MCF 10A (cell line): ENCODE results near the gene CACNA1C. TPM values are rescaled to one million over a fixed set of nuclear protein-coding genes. Genes with fewer than 3 reads are reported as not detected.

ENCODE experiments used
- BruUV-seq: library from RNA; stranded (reverse); fragments of 400-500 nt; replicated peaks from 2 replicates; lab custom pipeline; 2021; lab: Mats Ljungman, UMichigan
- CTCF ChIA-PET: fragments of 300-600 bp; sonication (Branson Sonifier 250); formaldehyde crosslinking; extraction: SDS; loops from one replicate; lab custom pipeline; 2021; ENCODE audit warnings: antibody characterized with exemption, inconsistent platforms; lab: Yijun Ruan, JAX
- POLR2A ChIA-PET: fragments of 300-600, 350-650 bp; sonication (Branson Sonifier 250); formaldehyde crosslinking; extraction: SDS; loops from one replicate; lab custom pipeline; 2020; ENCODE audit warnings: antibody characterized with exemption, inconsistent platforms; lab: Yijun Ruan, JAX
- DNase-seq: peaks from one replicate; pipeline ENCODE4 v3.0.0-alpha.2; 2018; ENCODE audit not compliant: unreplicated experiment
- H3K27ac Mint-ChIP-seq: one replicate; pipeline ENCODE4 v1.8.0; 2022; ENCODE audit warnings: mild to moderate bottlenecking, low read depth, mixed read lengths; ENCODE audit not compliant: unreplicated experiment
- H3K27me3 Mint-ChIP-seq: one replicate; pipeline ENCODE4 v1.8.0; 2022; ENCODE audit warnings: mixed read lengths; ENCODE audit not compliant: insufficient read depth, unreplicated experiment
- H3K36me3 Mint-ChIP-seq: one replicate; pipeline ENCODE4 v1.8.0; 2022; ENCODE audit warnings: mild to moderate bottlenecking, moderate library complexity, mixed read lengths; ENCODE audit not compliant: insufficient read depth, unreplicated experiment
- H3K4me1 Mint-ChIP-seq: one replicate; pipeline ENCODE4 v1.8.0; 2022; ENCODE audit warnings: mixed read lengths; ENCODE audit not compliant: insufficient read depth, unreplicated experiment
- H3K4me3 Mint-ChIP-seq: one replicate; pipeline ENCODE4 v1.8.0; 2022; ENCODE audit warnings: mild to moderate bottlenecking, moderate library complexity, mixed read lengths; ENCODE audit not compliant: unreplicated experiment
- H3K9me3 Mint-ChIP-seq: one replicate; pipeline ENCODE4 v1.8.0; 2022; ENCODE audit warnings: mixed read lengths; ENCODE audit not compliant: unreplicated experiment
- intact Hi-C: fragments of 100-400 bp; cut with micrococcal nuclease; formaldehyde crosslinking; loops from 2 replicates; pipeline ENCODE4 v1.14.1; 2022
- total RNA-seq: library from RNA; stranded (reverse); gene quantifications from 2 replicates; pipeline ENCODE4 v1.2.3, GENCODE V29; 2022
- TF ChIP-seq, protein P1 (sequence below): fragments of 200-600 bp; IDR thresholded peaks from one replicate; pipeline ENCODE4 v1.8.0; 2022; ENCODE audit warnings: antibody characterized with exemption, mild to moderate bottlenecking; ENCODE audit not compliant: unreplicated experiment

The CACNA1C gene
- total RNA-seq, 1 experiment from 2014 or later: not detected

DNA sequence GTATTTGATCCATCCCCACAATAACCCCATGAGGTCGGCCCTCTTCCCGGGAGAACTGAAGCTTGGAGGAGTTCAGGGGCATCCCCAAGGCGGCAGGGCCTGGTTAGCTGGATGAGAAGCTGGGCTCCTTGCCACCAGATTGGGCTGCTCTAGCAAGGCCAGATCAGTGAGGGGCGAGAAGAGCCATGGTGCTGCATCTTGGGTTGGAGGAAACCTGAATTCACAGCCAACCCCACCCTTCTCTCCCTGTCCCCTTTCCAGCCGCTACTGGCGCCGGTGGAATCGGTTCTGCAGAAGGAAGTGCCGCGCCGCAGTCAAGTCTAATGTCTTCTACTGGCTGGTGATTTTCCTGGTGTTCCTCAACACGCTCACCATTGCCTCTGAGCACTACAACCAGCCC, 513.4 kb downstream of the CACNA1C start:
- no peak for DNase-seq
- no TSS peak for BruUV-seq
- TF ChIP-seq, protein P1, sequence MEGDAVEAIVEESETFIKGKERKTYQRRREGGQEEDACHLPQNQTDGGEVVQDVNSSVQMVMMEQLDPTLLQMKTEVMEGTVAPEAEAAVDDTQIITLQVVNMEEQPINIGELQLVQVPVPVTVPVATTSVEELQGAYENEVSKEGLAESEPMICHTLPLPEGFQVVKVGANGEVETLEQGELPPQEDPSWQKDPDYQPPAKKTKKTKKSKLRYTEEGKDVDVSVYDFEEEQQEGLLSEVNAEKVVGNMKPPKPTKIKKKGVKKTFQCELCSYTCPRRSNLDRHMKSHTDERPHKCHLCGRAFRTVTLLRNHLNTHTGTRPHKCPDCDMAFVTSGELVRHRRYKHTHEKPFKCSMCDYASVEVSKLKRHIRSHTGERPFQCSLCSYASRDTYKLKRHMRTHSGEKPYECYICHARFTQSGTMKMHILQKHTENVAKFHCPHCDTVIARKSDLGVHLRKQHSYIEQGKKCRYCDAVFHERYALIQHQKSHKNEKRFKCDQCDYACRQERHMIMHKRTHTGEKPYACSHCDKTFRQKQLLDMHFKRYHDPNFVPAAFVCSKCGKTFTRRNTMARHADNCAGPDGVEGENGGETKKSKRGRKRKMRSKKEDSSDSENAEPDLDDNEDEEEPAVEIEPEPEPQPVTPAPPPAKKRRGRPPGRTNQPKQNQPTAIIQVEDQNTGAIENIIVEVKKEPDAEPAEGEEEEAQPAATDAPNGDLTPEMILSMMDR: no peak
- ChIA-PET CTCF (no interaction called here), POLR2A (no interaction called here)
- H3K27ac Mint-ChIP-seq: no peak overlapping the region
- peaks cover 69% of the 10 kb centered on the region for H3K27me3 Mint-ChIP-seq
- intact Hi-C loops: no loop called here
- H3K36me3 Mint-ChIP-seq: no peaks in the 10 kb centered on the region
- no peaks in the 10 kb centered on the region for H3K9me3 Mint-ChIP-seq
- H3K4me3 Mint-ChIP-seq: no peak overlapping the region
- no peaks in the 10 kb centered on the region for H3K4me1 Mint-ChIP-seq

- Mint-ChIP-seq H3K4me3 (no peak overlapping the region), H3K27ac (no peak overlapping the region), H3K36me3 (no peaks in the 10 kb centered on the region), H3K27me3 (peaks cover 70% of the 10 kb centered on the region), H3K4me1 (no peaks in the 10 kb centered on the region), H3K9me3 (no peaks in the 10 kb centered on the region)
- POLR2A ChIA-PET: no interaction called here
- TF ChIP-seq, protein P1: no peak
- no peak for DNase-seq
- CTCF ChIA-PET: no interaction called here
- intact Hi-C loops: no loop called here
- no TSS peak for BruUV-seq
Observed at GRCh38 chr12:2567711-2568110, 514.9 kb downstream of the CACNA1C start.

- intact Hi-C loops: no loop called here
- BruUV-seq: no TSS peak
- no peak overlapping the region for H3K27ac Mint-ChIP-seq
- TF ChIP-seq, protein P1: no peak
- no peaks in the 10 kb centered on the region for H3K36me3 Mint-ChIP-seq
- CTCF ChIA-PET: interaction anchor here (0.5 to 0.8 kb wide), 3 partner anchors 12 to 453 kb away, joined by 3 to 4 read pairs (median 3); no protein-coding TSS in a partner anchor
- no peaks in the 10 kb centered on the region for H3K9me3 Mint-ChIP-seq
- no peak overlapping the region for H3K4me3 Mint-ChIP-seq
- DNase-seq: no peak
- POLR2A ChIA-PET: no interaction called here
- no peaks in the 10 kb centered on the region for H3K4me1 Mint-ChIP-seq
- H3K27me3 Mint-ChIP-seq: peaks cover 76% of the 10 kb centered on the region
Observed at GRCh38 chr12:2570562-2570961, 517.8 kb downstream of the CACNA1C start.

GRCh38 chr12:2574355-2574935, 521.7 kb downstream of the CACNA1C start:
- DNase-seq: no peak
- no peaks in the 10 kb centered on the region for H3K36me3 Mint-ChIP-seq
- ChIA-PET POLR2A (no interaction called here), CTCF (interaction anchor here (1.2 kb wide), 1 partner anchor 9 kb away, joined by 7 read pairs; no protein-coding TSS in a partner anchor)
- H3K27ac Mint-ChIP-seq: no peak overlapping the region
- peaks cover 79% of the 10 kb centered on the region for H3K27me3 Mint-ChIP-seq
- no TSS peak for BruUV-seq
- H3K4me3 Mint-ChIP-seq: no peak overlapping the region
- TF ChIP-seq, protein P1: no peak
- intact Hi-C loops: no loop called here
- no peaks in the 10 kb centered on the region for H3K4me1 Mint-ChIP-seq
- no peaks in the 10 kb centered on the region for H3K9me3 Mint-ChIP-seq
